ENCODE data around the gene NDUFS5. TPM values are rescaled to one million over a fixed set of nuclear protein-coding genes. Genes with fewer than 3 reads are reported as not detected.

Gene NDUFS5
- 71.8 and 94.8 TPM in 2 replicates for total RNA-seq (2013; cell fraction: nucleolus; rRNA removed)
- 489 and 509 TPM in 2 replicates for total RNA-seq (2014; rRNA removed)
- total RNA-seq (2014; rRNA removed; fragmentation: Illumina TruSeq; extraction: Trizol), result 562 and 579 TPM in 2 replicates
- 240 and 265 TPM in 2 replicates for total RNA-seq (2021)
- 1,030 TPM for polyA plus RNA-seq (2011; ENCODE audit: low read depth)
- 792 and 854 TPM in 2 replicates for polyA plus RNA-seq (2011; rRNA removed)
- 403 and 560 TPM in 2 replicates for polyA plus RNA-seq (2011; cell fraction: cytosol; rRNA removed)
- polyA plus RNA-seq (2011; cell fraction: nucleus; rRNA removed), result 255 and 303 TPM in 2 replicates
- 414 and 499 TPM in 2 replicates for polyA plus RNA-seq (2012)
- 870 and 924 TPM in 2 replicates for polyA plus RNA-seq (2014; fragmentation: Illumina TruSeq; extraction: Trizol)
- polyA plus RNA-seq (2014; fragmentation: Nextera tagmentation; extraction: Ambion mirVana), result 1,000 to 10,000 TPM; 1,576 to 1,578 TPM
- 560 and 672 TPM in 2 replicates for polyA plus RNA-seq (2014; rRNA removed)
- 1,000 to 10,000 TPM in 1 of 2 experiments, 100 to 1,000 TPM in 1; 982 to 1,132 TPM for polyA plus RNA-seq (2016; fragmentation: Nextera tagmentation; extraction: Ambion mirVana)
- polyA minus RNA-seq (2011; rRNA and poly(A)+ RNA removed), result 196 and 265 TPM in 2 replicates
- polyA minus RNA-seq (2011; cell fraction: cytosol; rRNA and poly(A)+ RNA removed), result 56.5 and 92.9 TPM in 2 replicates
- polyA minus RNA-seq (2011; cell fraction: nucleus; rRNA and poly(A)+ RNA removed), result 37.0 and 59.0 TPM in 2 replicates
- Bru-seq, nascent RNA, result percentile 92 among the genes with signal in this experiment
- percentile 89 among the genes with signal in this experiment for BruChase-seq, experiment 1, labeled RNA remaining after a 6-hour chase
- percentile 79 among the genes with signal in this experiment for BruChase-seq, experiment 2, labeled RNA remaining after a 2-hour chase
- long read RNA-seq, experiment 1, transcript NDUFS5-201 (3 exons, 544 nt), result major isoform, 241 of 248 reads
- long read RNA-seq, experiment 1, partial matches to known transcripts, result 3 of 248 reads
- long read RNA-seq, experiment 1, other reads (novel, unspliced or antisense), result 0 of 248 reads
- long read RNA-seq, experiment 2, transcript NDUFS5-201 (3 exons, 544 nt), result major isoform, 619 of 640 reads
- long read RNA-seq, experiment 2, transcript NDUFS5-202 (3 exons, 548 nt), result minor isoform, 7 of 640 reads
- long read RNA-seq, experiment 2, partial matches to known transcripts, result 10 of 640 reads
- long read RNA-seq, experiment 2, other reads (novel, unspliced or antisense), result 4 of 640 reads

DNA sequence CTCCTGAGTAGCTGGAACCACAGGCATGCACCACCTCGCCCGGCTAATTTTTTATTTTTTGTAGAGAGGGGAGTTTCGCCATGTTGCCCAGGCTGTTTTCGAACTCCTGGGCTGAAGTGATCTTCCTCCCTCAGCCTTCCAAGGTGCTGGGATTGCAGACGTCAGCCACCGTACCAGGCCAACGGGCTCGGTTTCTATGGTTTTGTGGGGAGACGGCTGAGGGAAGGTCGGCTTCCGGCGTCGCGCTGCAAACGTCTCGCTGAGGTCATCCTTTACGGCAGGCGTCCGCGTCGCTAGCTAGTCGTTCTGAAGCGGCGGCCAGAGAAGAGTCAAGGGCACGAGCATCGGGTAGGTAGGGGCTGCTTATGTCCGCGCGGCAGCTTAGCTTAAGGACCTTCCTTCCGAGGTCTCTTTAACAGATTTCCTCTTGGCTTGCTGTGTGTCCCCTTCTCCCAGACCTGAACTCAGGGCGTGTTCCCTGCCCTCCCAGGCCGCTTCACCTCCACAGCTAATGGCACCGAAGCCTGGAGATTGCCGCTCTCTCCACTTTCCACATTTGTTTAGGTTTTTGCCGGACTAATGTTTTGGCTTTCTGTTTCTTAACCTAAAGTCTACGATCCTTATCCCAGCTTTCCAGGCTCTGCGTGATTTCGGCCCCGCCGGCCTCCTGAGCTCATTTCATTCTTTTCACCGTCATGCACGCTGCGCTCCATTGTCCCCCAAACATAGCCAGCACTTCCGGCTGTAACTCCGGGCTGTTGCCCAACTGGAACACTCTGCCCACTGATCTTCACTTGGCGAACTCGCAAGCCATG, at the start of gene NDUFS5:
Gene NDUFS5, plus strand, starts transcription at position 300 of the 815 bp plus-strand sequence. CDS start 2,375 bp downstream, outside the sequence.
- TSS peak; percentile 86 for BruUV-seq (replicated peaks)
- Histone ChIP-seq H3K9me3 (replicated peaks; ENCODE audit: control insufficient read depth, insufficient read depth, low read length) (no peaks in the 10 kb centered on the region), H3K36me3 (ENCODE audit: control insufficient read depth in 2 of 2, insufficient read depth in 2 of 2, low read length in 1 of 2) (peaks cover 0 to 9% of the 10 kb centered on the region in 2 experiments), H3K27me3 (replicated peaks in 1 of 2; ENCODE audit: control insufficient read depth in 2 of 2, insufficient read depth in 2 of 2, low read length in 1 of 2) (no peaks in the 10 kb centered on the region), H4K20me1 (ENCODE audit: control insufficient read depth, insufficient read depth) (no peaks in the 10 kb centered on the region), H3K4me3 (peak within 1 kb of the TSS; percentile 91), H3K27ac (ENCODE audit: control insufficient read depth, insufficient read depth) (peak within 1 kb of the TSS; percentile 90), H3K9ac (ENCODE audit: control insufficient read depth, insufficient read depth, low read length) (peak within 1 kb of the TSS; percentile 89), H3K79me2 (ENCODE audit: control insufficient read depth, insufficient read depth, low read length) (peaks cover 27% of the 10 kb centered on the region), H3K4me2 (ENCODE audit: control insufficient read depth, insufficient read depth) (peak within 1 kb of the TSS; percentile 75), H3K4me1 (ENCODE audit: control insufficient read depth, insufficient read depth, low read length) (peaks cover 7% of the 10 kb centered on the region), H2AFZ (ENCODE audit: control insufficient read depth, low read depth, low read length) (peak within 1 kb of the TSS; percentile 79)
- ATAC-seq (peak; percentile 97), FAIRE-seq (peak; percentile 89), DNase-seq (ENCODE audit: low read depth, low spot score) (peak; percentile 65)
- under 1% methylated on average over 47 of the region's 47 CpGs for WGBS (ENCODE audit: insufficient coverage, insufficient replicate concordance, low lambda C conversion rate, missing lambda C conversion rate)
- intact Hi-C loops (cut with micrococcal nuclease; ENCODE audit: unreplicated experiment) (loop anchor here (2.0 to 10.0 kb wide), 2 partner anchors 35 to 171 kb away; partner anchors contain the start of genes AKIRIN1 and RRAGC), in situ Hi-C loops (cut with MboI) (no loop called here)
- POLR2A ChIA-PET, result interaction anchor here (0.5 to 1.8 kb wide), 13 partner anchors 11 to 342 kb away, joined by 3 to 11 read pairs (median 4); partner anchors contain the start of gene AKIRIN1
- RAD21 ChIA-PET (ENCODE audit: unreplicated experiment), result interaction anchor here (0.6 to 2.3 kb wide), 12 partner anchors 23 to 170 kb away, joined by 3 to 16 read pairs (median 4); partner anchors contain the start of genes MYCBP and RRAGC
- CTCF ChIA-PET, result interaction anchor here (0.6 to 1.9 kb wide), 10 partner anchors 9 to 580 kb away, joined by 3 to 6 read pairs (median 4); no protein-coding TSS in a partner anchor
- SMC1A ChIA-PET (ENCODE audit: uncharacterized antibody, unreplicated experiment), result interaction anchor here (0.6 to 3.1 kb wide), 17 partner anchors 10 to 200 kb away, joined by 3 to 14 read pairs (median 3); partner anchors contain the start of gene MYCBP
- no peak for TF ChIP-seq SIX5 (IDR thresholded peaks at IDR 0.05; ENCODE audit: low read depth, low read length, severe bottlenecking)
- 0 out of 2 replicates have a peak, but pooled peaks have one; percentile 16 for TF ChIP-seq ESRRA (IDR thresholded peaks at IDR 0.05; ENCODE audit: low read length)
- 0 out of 2 replicates have a peak, but pooled peaks have one; percentile 63 for TF ChIP-seq SMARCA5 (IDR thresholded peaks at IDR 0.05)
- TF ChIP-seq BRCA1 (IDR thresholded peaks at IDR 0.05; ENCODE audit: low read depth, low read length), result no peak
- TF ChIP-seq, protein P1, sequence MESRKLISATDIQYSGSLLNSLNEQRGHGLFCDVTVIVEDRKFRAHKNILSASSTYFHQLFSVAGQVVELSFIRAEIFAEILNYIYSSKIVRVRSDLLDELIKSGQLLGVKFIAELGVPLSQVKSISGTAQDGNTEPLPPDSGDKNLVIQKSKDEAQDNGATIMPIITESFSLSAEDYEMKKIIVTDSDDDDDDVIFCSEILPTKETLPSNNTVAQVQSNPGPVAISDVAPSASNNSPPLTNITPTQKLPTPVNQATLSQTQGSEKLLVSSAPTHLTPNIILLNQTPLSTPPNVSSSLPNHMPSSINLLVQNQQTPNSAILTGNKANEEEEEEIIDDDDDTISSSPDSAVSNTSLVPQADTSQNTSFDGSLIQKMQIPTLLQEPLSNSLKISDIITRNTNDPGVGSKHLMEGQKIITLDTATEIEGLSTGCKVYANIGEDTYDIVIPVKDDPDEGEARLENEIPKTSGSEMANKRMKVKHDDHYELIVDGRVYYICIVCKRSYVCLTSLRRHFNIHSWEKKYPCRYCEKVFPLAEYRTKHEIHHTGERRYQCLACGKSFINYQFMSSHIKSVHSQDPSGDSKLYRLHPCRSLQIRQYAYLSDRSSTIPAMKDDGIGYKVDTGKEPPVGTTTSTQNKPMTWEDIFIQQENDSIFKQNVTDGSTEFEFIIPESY (IDR thresholded peaks at IDR 0.05), result peak; percentile 94
- TF ChIP-seq, protein P2, sequence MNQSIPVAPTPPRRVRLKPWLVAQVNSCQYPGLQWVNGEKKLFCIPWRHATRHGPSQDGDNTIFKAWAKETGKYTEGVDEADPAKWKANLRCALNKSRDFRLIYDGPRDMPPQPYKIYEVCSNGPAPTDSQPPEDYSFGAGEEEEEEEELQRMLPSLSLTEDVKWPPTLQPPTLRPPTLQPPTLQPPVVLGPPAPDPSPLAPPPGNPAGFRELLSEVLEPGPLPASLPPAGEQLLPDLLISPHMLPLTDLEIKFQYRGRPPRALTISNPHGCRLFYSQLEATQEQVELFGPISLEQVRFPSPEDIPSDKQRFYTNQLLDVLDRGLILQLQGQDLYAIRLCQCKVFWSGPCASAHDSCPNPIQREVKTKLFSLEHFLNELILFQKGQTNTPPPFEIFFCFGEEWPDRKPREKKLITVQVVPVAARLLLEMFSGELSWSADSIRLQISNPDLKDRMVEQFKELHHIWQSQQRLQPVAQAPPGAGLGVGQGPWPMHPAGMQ (IDR thresholded peaks at IDR 0.05; ENCODE audit: borderline replicate concordance), result no peak
- peak; percentile 64 for TF ChIP-seq SMAD1 (IDR thresholded peaks at IDR 0.05; ENCODE audit: low read depth, partially characterized antibody)
- no peak for TF ChIP-seq NR2C2 (IDR thresholded peaks at IDR 0.05; ENCODE audit: borderline replicate concordance, control insufficient read depth, insufficient read length, low read depth)
- TF ChIP-seq SUZ12 (IDR thresholded peaks at IDR 0.05; ENCODE audit: unreplicated experiment), result no peak
